NCI-H2196 treated with DMSO at 0.1 percent for 48 hours (cell line): ENCODE measurements around the gene SMIM26.

Experiments used
- DNase-seq: peaks from one replicate; lab custom pipeline; 2025; ENCODE audit not compliant: unreplicated experiment; lab: John Stamatoyannopoulos, UW

Gene SMIM26

DNA sequence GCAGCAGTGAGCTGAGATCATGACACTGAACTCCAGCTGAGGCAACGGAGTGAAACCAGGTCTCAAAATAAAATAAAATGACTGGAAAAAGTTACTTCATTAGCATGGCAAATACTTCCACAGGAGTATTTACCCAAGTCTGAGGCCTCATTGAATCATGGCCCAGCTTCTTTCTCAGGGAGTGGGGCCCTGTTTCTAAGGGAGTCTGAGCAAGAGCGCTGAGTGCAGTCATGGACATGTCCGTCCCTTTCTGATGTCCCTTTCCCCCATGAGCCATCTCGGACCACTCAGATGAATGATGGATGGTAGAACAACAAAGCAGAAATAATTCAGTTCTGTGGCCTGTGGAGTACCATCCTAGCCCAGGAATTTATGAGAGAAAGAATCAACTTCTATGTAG lies 12.8 kb downstream of the SMIM26 start:
- no peak for DNase-seq

DNA sequence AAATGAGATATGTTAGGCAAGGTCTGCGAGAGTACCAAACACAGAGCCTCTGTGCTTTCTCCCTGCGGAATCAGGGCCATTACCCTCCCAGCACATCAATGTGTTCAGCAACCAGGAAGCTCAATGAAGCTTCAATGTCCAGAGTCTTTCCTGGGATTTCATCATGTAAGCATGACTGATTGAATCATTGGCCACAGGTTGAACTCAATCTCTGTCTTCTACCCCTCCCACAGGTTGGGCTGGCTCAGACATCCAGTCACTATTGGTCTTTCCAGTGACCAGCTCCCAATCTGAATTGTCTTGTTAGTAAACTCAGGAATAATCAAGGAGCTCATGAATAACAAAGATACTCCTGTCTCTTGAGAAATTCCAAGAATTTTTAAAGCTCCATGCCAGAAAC lies 17.9 kb downstream of the SMIM26 start:
- no peak for DNase-seq

DNA sequence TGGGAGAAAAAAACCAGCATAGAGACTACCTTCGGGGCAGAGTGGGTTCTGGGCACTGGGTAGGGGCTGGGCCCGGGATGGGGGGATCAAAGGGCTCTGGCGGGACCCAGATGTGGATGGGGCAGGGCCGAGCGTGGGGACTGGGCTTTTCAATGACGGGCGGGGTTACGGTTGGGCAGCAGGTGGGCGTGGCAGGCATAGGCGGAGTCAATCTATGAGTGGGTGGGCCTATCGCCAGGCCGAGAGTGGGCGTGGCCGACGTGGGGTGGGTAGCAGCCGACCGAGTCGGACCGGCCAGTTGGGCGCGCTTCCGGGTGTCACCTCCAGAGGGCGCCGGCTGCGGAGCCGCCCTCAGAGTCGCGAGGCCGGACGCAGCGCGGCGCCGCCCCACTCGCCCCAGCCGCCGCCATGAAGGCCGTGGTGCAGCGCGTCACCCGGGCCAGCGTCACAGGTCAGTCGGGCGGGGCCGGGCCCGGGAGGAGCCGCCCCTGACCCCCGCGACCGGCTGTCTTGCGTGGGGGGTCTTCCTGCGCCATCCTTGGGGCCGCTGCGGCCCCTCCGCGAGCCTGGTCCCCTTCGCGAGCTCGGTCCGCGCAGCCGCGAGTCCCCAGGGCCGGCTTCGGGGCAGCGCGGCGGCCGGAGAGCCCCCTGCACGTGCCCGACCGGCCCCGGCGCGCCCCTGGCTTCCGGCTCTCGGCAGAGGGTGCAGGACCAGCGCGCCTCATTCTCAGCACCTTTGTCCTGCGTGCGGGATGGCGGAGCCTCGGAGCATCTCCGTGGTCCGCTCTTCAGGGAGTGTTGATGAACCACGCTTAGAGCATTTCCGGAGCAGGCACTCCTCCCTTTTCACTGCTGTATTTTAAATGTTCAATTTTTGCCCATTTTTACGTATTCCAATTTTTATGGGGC lies 20.7 kb downstream of the SMIM26 start, which contains the start of gene DTD1:
Gene DTD1, plus strand, starts transcription at position 390 of the 909 bp plus-strand sequence. Its CDS starts 19 bp downstream, at position 409.
- DNase-seq: peak; percentile 80

DNA sequence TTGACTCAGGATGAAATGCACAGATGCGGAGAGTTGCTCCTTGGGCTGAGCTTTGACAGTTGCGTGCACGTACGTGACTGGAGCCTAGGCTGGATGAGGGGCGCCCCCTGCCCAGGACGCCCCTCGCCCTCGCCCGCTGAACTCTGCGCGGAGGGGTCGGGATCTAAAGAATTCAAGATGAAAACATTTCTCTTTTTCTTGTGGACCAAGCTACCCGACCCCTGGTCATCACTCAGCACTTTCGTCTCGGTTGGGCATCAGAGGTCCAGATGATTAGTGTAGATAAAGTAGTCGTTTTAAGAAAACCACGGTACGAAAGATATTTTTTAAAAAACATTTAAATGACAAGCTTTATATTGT lies 21.3 kb downstream of the SMIM26 start:
- DNase-seq: no peak

DNA sequence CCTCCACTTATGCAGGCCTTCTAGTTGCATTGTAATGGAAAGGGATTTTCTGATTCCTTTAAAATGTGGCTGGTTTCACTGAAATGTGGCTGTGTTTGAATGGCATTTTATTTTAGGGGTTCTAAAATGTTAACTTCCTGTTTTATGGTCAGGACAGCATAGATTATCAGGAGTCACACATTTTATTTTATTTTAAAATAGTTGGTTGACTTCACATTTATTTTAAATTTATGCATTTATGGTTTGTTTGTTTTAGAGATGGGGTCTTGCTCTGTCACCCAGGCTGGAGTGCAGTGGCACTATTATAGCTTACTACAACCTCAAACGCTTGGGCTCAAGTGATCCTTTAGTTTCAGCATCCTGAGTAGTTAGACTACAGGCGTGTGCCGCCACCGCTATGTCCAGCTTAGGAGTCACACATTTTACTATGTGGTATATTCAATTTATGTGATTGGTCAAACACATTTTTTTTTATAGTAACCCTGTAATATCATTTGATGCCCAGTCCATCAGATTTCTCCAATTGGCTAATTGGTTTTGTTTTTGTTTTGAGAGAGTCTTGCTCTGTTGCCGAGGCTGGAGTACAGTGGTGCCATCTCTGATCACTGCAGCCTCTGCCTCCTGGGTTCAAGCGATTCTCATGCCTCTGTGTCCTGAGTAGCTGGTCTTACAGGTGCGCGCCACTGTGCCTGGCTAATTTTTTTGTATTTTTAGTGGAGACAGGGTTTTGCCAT lies 22.9 kb downstream of the SMIM26 start:
- DNase-seq: no peak

DNA sequence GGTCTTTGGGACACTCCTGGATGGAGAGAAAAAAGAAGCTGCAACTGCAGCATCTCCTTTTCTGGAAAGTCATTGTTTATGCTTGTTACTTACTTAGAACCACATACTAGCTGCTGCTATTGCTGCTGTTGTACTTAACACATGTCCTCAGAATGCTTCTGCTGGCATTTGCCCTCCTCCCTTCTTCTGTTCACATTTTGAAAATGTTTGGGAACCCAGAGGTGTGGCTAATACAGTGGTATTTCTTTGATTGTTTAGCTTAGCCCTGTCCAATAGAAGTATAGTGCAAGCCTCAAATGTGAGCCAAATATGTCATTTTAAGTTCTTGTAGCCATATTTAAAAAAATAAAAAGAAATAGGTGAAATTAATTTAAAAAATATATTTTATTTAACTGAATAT lies 29.0 kb downstream of the SMIM26 start:
- DNase-seq: no peak

DNA sequence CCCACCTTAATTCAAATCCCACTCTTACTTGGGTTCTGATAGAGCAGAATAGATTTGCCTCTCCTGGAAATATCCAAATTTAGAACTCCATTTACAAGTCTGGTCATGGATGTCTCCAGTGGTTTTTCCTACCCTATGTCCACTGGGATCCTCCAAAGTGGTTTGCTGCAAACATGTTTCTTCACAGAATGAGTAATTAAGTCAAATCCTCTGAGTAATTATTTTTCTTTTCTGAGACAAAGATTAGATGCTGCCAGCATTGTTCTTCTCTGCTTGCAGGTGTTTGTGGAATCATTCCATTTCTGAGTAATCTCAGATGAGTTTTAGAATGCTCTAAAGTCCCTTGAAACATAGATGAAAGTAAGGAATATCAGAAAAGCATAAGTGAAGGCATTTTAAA lies 42.5 kb downstream of the SMIM26 start:
- DNase-seq: no peak

DNA sequence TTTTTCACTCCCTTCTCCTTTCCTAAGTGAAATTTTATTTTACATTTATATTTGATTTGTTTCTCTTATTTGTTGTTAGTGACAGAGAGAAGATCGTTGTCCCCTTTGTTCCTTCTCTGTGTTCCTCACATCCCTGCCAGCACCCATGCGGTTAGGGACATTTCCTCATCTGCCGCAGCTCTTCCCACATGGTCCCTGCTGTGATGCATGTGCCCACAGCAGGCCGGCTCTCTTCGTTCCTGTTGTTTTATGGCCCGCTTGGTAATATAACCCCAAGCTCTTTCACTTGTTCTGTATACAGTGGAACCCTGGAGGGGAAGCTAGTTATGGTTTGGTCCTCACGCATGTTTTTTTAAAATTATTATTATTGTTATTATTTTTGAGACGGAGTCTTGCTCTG lies 44.3 kb downstream of the SMIM26 start:
- DNase-seq: no peak

DNA sequence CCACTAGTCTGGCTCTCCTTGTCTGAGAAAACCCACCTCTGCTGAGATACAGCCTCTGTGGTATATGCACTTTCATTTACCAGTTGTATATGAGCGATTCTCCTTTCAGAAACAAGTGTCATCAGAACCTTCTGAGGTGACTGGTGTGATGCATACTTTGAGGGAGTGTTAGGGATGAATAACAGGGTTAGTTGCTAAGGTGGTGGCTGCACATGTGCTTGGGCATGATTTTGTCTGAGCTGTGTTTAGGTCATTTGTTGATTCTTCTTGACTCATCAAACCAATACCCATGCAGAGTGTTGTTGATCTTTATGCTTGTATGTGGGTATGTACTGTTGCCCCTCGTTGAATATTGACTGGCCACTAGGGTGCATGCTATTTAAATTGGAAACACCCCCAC lies 46.3 kb downstream of the SMIM26 start:
- DNase-seq: no peak

DNA sequence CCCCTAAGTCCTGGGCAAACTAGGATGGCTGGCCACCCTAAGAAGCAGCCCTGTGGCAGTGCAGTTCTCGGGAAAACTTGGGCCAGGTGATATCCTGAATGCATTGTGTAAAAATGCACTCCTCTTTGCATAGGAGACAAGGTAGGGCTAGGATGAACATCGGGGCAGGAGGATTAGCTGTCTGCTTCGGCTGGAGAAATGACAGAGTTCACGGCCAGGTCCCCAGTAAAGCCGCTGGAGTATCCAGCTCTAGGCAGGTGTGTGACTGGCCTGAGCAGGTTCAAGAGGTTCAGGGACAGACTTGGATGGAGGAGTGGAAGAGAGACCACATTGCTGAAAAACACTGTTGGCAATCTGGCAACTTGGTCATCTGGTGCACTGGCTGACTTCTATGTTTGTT lies 47.0 kb downstream of the SMIM26 start:
- no peak for DNase-seq

DNA sequence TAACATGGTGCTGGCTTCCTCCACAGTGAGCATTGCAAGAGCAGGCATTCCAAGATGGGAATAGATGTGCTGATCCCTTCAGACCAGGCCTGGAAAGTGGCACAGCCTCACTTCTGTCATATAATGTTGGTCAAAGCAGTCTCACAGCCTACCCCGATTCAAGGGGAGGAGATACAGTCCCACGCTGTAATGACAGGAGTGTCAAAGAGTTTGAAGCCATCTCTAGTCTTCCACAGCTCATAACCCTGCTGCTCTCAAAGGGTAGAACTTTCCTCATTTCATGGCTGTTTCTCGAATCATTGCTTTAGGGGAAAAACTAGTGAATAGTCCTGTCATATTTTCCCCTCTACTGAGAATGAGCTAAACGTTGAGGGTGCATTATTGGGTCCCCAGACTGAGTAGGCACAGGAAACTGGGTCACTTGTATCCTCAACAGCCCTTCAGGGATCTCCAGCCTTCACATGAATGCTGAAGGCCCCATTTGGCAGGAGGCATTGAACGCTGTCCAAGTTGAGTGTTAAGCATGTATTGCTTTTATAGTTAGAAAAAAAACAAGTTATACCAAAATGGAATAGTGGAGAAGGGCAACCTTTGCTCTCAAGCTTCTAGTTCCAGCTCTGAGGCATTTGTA lies 47.9 kb downstream of the SMIM26 start:
- DNase-seq: no peak
